Measurements from ENCODE around the gene ADARB2.
"Not testable (repeated sequence)": the region's sequence is repeated elsewhere in the genome, so short reads cannot be mapped to it uniquely, and the experiment has no call there.

The ADARB2 gene

GRCh38 chr10:1398626-1399410 lies 338.5 kb downstream of the ADARB2 start:
- DNase-seq (ENCODE audit: low read depth in 3 of 3): no peak

- DNase-seq (ENCODE audit: low read depth in 3 of 3): not testable (repeated sequence)
Observed at GRCh38 chr10:1398116-1398515, 339.2 kb downstream of the ADARB2 start.

- DNase-seq (ENCODE audit: low read depth in 3 of 3): no peak
Observed at GRCh38 chr10:1396297-1396635, 341.1 kb downstream of the ADARB2 start.

- no peak for DNase-seq (ENCODE audit: low read depth in 3 of 3)
Observed at GRCh38 chr10:1395481-1396296, 341.6 kb downstream of the ADARB2 start.

GRCh38 chr10:1395025-1395480 lies 342.3 kb downstream of the ADARB2 start:
- no peak for DNase-seq (ENCODE audit: low read depth in 3 of 3)

GRCh38 chr10:1394155-1394912 lies 343.0 kb downstream of the ADARB2 start:
- DNase-seq (ENCODE audit: low read depth in 3 of 3): no peak

DNA sequence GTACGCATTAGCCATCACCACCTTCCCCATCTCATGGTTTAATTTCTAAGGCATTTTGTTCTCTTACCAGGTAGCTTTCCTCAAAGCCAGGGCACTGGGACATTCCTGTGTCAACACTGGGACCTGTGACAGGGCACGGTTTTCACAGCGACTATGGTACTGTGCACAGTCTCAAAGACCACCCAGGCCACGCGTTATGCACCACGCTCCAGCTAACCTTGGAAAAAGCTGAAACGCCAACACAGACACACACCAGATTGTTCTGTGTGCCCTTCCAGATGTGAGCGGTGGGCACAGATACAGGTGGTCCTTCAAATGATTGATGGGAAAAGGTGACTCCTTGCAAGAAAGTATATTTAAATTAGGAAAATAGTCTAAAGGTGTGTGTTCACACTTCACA lies 343.8 kb downstream of the ADARB2 start:
- DNase-seq (ENCODE audit: low read depth in 3 of 3): no peak

DNA sequence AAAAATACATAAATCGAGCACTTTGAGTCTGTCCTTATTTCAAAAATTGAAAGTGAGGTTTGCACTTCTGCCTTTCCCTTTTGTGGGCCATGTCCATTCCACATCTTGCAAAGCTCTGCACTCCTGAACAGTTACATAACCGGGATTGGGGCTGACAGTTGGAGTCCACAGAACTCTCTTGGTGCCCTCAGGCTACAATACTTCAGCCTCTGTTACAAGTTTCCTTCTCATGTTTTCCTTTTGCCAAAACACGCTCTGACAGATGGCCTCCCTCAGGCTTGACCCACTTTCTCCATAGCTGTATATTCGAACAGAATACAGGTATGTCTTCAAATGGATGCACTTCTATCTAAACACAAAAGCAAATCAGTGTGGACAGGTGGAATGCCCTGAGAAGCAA lies 345.2 kb downstream of the ADARB2 start:
- no peak for DNase-seq (ENCODE audit: low read depth in 3 of 3)

DNA sequence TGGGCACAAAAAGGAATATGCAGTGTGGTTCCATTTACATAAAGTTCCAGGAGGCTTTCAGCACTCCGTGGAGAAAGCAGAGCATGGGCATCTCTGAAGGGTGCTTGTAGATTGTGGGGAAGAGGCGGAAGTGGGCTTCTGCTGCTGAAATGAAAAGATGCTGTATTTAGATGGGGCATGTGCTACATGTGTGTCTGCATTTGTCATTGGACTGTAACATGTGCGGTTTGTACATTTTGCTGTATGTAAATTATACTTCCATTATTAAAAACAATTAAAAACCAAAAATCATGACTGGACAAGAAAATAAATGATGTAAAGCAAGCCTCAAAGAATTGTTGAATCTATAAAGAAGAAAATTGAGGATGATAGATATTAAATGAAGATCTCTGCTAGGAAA lies 347.1 kb downstream of the ADARB2 start:
- DNase-seq (ENCODE audit: low read depth in 3 of 3): no peak

- DNase-seq (ENCODE audit: low read depth in 3 of 3): no peak
Observed at GRCh38 chr10:1384026-1384425, 353.3 kb downstream of the ADARB2 start.

- no peak for DNase-seq (ENCODE audit: low read depth in 3 of 3)
Observed at GRCh38 chr10:1382711-1383110, 354.6 kb downstream of the ADARB2 start.

DNA sequence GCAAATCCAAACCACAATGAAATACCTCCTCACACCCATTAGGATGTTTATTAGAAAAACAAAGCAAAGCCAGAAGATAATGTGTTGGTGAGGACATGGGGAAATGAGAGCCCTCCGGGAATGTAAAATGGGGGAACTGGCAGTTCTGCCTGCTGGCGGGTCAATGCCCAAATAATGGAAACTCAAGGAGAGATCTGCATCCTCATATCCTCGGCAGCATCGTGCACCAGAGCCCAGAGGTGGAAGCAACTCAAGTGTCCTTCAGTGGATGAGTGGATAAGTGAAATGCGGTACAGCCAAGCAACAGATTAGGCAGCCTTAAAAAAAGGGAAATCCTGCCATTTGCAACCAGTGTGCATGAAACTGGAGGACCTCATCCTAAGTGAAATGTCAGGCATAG lies 356.0 kb downstream of the ADARB2 start:
- DNase-seq (ENCODE audit: low read depth in 3 of 3): no peak

GRCh38 chr10:1380088-1380671 lies 357.1 kb downstream of the ADARB2 start:
- no peak for DNase-seq (ENCODE audit: low read depth in 3 of 3)

DNA sequence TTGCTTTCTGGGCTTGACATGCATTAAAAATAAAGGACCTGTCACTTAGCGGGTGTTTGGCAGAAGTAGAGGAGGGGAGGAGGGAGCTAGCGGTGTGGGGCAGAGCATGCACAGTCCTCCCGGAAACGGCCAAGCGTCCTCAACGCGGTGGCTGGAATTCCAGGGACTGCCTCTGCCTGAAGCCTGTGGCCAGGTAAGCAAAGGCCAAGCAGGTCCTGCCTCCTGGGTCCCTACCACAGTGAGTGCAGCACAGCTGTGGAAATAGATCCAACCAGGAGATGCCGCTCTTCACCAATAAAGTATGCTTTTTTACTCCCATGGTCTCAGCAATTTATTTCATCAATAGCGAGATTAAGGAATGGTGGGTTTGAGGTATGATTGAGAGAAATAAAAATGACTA lies 357.7 kb downstream of the ADARB2 start:
- DNase-seq (ENCODE audit: low read depth in 3 of 3): no peak

DNA sequence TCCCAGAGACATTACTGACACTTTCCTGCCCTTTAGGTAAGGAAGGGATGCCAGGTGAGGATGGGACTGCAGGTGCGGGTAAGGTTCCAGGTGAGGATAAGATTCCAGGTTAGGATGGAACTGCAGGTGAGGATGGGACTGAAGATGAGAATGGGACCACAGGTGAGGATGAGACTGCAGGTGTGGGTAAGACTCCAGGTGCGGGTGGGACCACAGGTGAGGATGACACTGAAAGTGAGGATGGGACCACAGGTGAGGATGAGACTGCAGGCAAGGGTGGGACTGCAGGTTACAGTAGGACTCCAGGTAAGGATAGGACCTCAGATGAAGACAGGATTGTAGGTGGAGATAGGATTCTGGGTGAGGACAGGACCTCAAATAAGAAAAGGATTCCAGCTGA lies 358.9 kb downstream of the ADARB2 start:
- DNase-seq (ENCODE audit: low read depth in 3 of 3): no peak

GRCh38 chr10:1377740-1378397 lies 359.5 kb downstream of the ADARB2 start:
- no peak for DNase-seq (ENCODE audit: low read depth in 3 of 3)

- DNase-seq (ENCODE audit: low read depth in 3 of 3): no peak
Observed at GRCh38 chr10:1377231-1377630, 360.1 kb downstream of the ADARB2 start.

- DNase-seq (ENCODE audit: low read depth in 3 of 3): no peak
Observed at GRCh38 chr10:1376384-1376945, 360.9 kb downstream of the ADARB2 start.

DNA sequence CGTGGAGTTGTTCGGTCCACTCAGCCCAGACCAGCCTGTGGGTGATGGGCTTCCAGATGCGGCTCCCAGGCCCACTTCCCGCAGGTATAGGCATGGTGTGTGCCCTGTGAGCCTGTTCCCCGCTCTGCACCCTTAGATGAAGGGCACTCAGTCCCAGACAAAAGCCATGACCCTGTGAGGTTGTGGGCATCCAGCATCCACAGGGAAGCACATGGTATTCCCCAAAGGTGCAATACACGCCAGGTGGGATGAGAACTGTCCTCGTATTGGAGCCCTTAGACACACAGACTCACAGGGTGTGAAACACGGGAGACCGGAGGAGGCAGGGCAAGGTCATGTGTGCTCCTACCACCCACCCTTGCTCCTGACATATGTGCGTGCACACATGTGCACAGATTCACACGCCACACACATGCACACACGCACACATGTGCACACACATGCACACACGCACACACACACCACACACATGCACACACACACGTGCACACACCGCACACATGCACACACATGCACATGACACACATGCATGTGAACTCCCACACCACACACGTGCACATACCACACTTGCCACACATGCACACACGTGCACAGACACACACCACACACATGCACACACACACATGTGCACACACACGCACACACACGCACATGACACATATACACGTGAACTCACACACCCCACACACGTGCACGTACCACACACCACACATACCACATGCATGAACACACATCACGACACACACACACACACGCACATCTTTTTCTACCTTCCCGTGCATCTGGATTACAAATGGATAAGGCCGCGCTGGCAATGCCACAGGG lies 361.8 kb downstream of the ADARB2 start:
- DNase-seq (ENCODE audit: low read depth in 3 of 3): no peak
